Osteoblast (primary cell): ENCODE data around the gene ZNF383. TPM values are rescaled to one million over a fixed set of nuclear protein-coding genes. Genes with fewer than 3 reads are reported as not detected.
A peak's percentile ranks its signal among the peaks of the same experiment; 100 is the strongest.

ENCODE experiments used
- DNase-seq: peaks from one replicate; pipeline ENCODE4 v3.0.0; 2011; ENCODE audit warnings: low spot score, mixed read lengths; ENCODE audit not compliant: insufficient read length; ENCODE audit errors: missing footprints
- H2AFZ ChIP-seq: 2 replicates; pipeline ENCODE4 v1.6.0; 2011; ENCODE audit warnings: mild to moderate bottlenecking, low read length
- H3K27ac ChIP-seq: 2 replicates; pipeline ENCODE4 v1.5.1; 2011; ENCODE audit warnings: mild to moderate bottlenecking, low read depth, low read length, moderate library complexity
- H3K27me3 ChIP-seq: 2 replicates; pipeline ENCODE4 v1.6.0; 2012; ENCODE audit warnings: mild to moderate bottlenecking, control low read depth, inconsistent platforms, low read length, moderate library complexity; ENCODE audit not compliant: insufficient read depth
- H3K36me3 ChIP-seq: 2 replicates; pipeline ENCODE4 v1.5.1; 2011; ENCODE audit warnings: mild to moderate bottlenecking, low read length, control low read depth, moderate library complexity; ENCODE audit not compliant: insufficient read depth
- H3K4me1 ChIP-seq: 2 replicates; pipeline ENCODE4 v1.5.1; 2011; ENCODE audit warnings: mild to moderate bottlenecking, low read length, control low read depth, moderate library complexity; ENCODE audit not compliant: insufficient read depth
- H3K4me2 ChIP-seq: 2 replicates; pipeline ENCODE4 v1.6.0; 2011; ENCODE audit warnings: mild to moderate bottlenecking, low read length; ENCODE audit not compliant: insufficient read depth
- H3K4me3 ChIP-seq: fragments of 200-600 bp; sonication (generic); 3 replicates; pipeline ENCODE4 v1.5.1; 2012; ENCODE audit warnings: mild to moderate bottlenecking, low read length, inconsistent platforms; ENCODE audit not compliant: insufficient read depth
- H3K79me2 ChIP-seq: 2 replicates; pipeline ENCODE4 v1.6.0; 2012; ENCODE audit warnings: mild to moderate bottlenecking, low read length, control low read depth, inconsistent platforms; ENCODE audit not compliant: insufficient read depth
- H3K9me3 ChIP-seq: 2 replicates; pipeline ENCODE4 v1.5.1; 2011; ENCODE audit warnings: low read depth, low read length, control low read depth
- H4K20me1 ChIP-seq: 2 replicates; pipeline ENCODE4 v1.6.0; 2012; ENCODE audit warnings: mild to moderate bottlenecking, low read length, control low read depth; ENCODE audit not compliant: insufficient read depth
- total RNA-seq: library from RNA; depleted of rRNA; stranded (reverse); fragments of >200 nt; gene quantifications from 2 replicates; pipeline ENCODE4 v1.2.3, GENCODE V29; 2012
- TF ChIP-seq, protein P1 (sequence below): IDR thresholded peaks from 2 replicates; pipeline ENCODE4 v1.5.1; 2011; ENCODE audit warnings: mild to moderate bottlenecking, low read depth, low read length, moderate library complexity; ENCODE audit errors: extremely low read depth

Gene ZNF383
- total RNA-seq, 1 donor: 10.1 TPM

DNA sequence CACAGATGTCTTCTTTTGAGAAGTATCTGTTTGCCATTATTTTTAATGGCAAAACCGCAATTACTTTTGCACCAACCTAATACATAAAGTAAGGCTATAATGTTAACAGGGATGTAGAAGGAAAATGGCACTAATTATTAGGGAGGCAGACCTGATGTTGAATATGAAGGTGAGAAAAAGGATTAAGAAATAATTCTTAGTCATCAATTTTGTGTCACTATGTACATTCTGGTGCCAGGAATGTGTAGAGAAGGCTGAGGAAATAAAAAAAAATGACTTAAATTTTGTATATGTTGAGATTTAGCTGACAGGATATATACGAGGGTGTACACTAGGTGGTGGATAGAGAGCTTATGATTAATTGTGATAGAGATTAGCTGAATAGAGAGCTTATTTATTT lies 20.2 kb upstream of the ZNF383 start:
- Histone ChIP-seq H3K36me3 (peaks cover 41% of the 10 kb centered on the region), H4K20me1 (no peaks in the 10 kb centered on the region), H2AFZ (no peak overlapping the region), H3K79me2 (no peaks in the 10 kb centered on the region), H3K4me1 (no peaks in the 10 kb centered on the region), H3K9me3 (no peaks in the 10 kb centered on the region), H3K4me2 (no peak overlapping the region), H3K27me3 (no peaks in the 10 kb centered on the region), H3K27ac (no peak overlapping the region), H3K4me3 (no peak overlapping the region)
- DNase-seq: no peak
- TF ChIP-seq, protein P1, sequence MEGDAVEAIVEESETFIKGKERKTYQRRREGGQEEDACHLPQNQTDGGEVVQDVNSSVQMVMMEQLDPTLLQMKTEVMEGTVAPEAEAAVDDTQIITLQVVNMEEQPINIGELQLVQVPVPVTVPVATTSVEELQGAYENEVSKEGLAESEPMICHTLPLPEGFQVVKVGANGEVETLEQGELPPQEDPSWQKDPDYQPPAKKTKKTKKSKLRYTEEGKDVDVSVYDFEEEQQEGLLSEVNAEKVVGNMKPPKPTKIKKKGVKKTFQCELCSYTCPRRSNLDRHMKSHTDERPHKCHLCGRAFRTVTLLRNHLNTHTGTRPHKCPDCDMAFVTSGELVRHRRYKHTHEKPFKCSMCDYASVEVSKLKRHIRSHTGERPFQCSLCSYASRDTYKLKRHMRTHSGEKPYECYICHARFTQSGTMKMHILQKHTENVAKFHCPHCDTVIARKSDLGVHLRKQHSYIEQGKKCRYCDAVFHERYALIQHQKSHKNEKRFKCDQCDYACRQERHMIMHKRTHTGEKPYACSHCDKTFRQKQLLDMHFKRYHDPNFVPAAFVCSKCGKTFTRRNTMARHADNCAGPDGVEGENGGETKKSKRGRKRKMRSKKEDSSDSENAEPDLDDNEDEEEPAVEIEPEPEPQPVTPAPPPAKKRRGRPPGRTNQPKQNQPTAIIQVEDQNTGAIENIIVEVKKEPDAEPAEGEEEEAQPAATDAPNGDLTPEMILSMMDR: no peak

- Histone ChIP-seq H3K27me3 (no peaks in the 10 kb centered on the region), H3K27ac (peak overlapping the region; percentile 76), H3K4me1 (peaks cover 4% of the 10 kb centered on the region), H3K36me3 (peaks cover 9% of the 10 kb centered on the region), H3K9me3 (no peaks in the 10 kb centered on the region), H4K20me1 (no peaks in the 10 kb centered on the region), H3K79me2 (peaks cover 29% of the 10 kb centered on the region), H3K4me2 (peak overlapping the region; percentile 97), H3K4me3 (peak overlapping the region; percentile 98), H2AFZ (peak overlapping the region; percentile 100)
- DNase-seq: no peak
- TF ChIP-seq, protein P1: no peak
Observed at GRCh38 chr19:37217480-37217774, 587 bp upstream of the ZNF383 start.

GRCh38 chr19:37218592-37218935 lies 550 bp downstream of the ZNF383 start:
- peak; percentile 67 for DNase-seq
- H2AFZ ChIP-seq: peak overlapping the region; percentile 100
- peaks cover 9% of the 10 kb centered on the region for H3K36me3 ChIP-seq
- H3K4me3 ChIP-seq: peak overlapping the region; percentile 98
- TF ChIP-seq, protein P1: no peak
- H3K79me2 ChIP-seq: peaks cover 35% of the 10 kb centered on the region
- no peaks in the 10 kb centered on the region for H4K20me1 ChIP-seq
- peak overlapping the region; percentile 97 for H3K4me2 ChIP-seq
- no peaks in the 10 kb centered on the region for H3K27me3 ChIP-seq
- peak overlapping the region; percentile 76 for H3K27ac ChIP-seq
- peaks cover 4% of the 10 kb centered on the region for H3K4me1 ChIP-seq
- H3K9me3 ChIP-seq: no peaks in the 10 kb centered on the region

GRCh38 chr19:37220383-37220782 lies 2.4 kb downstream of the ZNF383 start:
- no peak for DNase-seq
- peaks cover 35% of the 10 kb centered on the region for H3K79me2 ChIP-seq
- TF ChIP-seq, protein P1: no peak
- no peak overlapping the region for H3K27ac ChIP-seq
- H3K4me1 ChIP-seq: peaks cover 4% of the 10 kb centered on the region
- no peaks in the 10 kb centered on the region for H4K20me1 ChIP-seq
- no peaks in the 10 kb centered on the region for H3K9me3 ChIP-seq
- no peak overlapping the region for H3K4me3 ChIP-seq
- H3K4me2 ChIP-seq: no peak overlapping the region
- no peaks in the 10 kb centered on the region for H3K27me3 ChIP-seq
- no peak overlapping the region for H2AFZ ChIP-seq
- H3K36me3 ChIP-seq: peaks cover 12% of the 10 kb centered on the region
